ENCODE results near the gene WFDC1. TPM values are rescaled to one million over a fixed set of nuclear protein-coding genes. Genes with fewer than 3 reads are reported as not detected.

WFDC1 gene, protein sequence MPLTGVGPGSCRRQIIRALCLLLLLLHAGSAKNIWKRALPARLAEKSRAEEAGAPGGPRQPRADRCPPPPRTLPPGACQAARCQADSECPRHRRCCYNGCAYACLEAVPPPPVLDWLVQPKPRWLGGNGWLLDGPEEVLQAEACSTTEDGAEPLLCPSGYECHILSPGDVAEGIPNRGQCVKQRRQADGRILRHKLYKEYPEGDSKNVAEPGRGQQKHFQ
- 0.62 TPM for total RNA-seq

DNA sequence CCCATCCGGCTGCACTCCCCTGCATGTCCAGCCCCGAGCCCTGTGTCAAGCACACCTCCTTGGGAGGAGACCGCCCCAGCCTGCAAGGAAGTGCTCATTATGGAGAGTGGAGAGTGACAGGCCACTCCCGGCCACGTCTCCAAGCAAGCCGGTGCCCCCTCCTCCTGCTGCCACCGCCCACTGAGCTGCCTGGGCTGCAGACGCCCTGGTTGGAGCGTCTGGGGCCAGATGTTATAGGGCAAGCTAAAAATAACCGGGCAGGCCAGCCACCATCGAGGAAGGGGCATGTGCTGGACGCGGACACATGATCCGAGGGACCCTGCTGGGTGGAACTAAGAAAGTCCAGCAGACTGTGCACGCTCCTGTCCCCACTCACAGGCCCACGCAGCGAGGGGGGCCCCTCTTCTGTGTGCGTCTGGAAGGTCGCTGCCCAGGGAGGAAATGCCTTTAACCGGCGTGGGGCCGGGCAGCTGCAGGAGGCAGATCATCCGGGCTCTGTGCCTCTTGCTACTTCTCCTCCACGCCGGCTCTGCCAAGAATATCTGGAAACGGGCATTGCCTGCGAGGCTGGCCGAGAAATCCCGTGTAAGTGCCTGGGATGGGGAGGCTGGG, at the start of gene WFDC1:
TSS of gene WFDC1 (plus strand) at position 348 of the 612 bp plus-strand sequence. CDS start at position 442, 94 bp downstream.
- DNase-seq: no peak

DNA sequence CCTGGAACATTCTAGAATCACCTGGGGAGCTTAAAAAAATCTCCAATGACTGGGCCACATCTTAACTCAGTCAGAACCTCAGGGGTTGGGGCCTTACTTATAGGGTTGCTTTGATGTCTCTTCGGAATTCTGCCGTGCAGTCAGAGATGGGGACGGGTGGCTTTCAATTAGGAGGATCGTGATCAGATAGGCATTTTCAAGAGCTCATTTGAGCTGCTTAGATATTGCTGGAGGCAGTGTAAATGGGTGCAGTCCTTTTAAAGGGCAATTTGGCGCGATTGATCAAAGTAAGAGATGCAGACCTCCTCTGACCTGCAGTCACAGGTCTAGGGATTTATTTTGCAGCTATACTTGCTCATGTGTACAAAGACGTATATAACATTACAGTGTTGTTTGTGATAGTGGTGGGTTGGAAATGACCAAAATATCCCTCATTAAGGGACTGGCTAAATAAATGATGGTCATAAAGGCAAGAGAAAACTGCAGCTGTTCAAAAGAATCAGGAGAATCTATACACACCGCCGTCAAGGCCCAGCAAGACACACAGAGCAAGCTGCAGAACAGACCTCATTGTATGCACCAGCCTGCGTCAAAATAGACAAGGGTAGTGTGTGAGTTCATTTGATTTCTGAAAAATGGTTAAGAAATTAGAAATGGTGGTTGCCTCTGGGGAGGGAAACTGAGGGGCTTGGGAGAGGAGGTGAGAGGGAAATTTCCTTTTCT, 48.6 kb upstream of the WFDC1 start:
- DNase-seq: no peak

DNA sequence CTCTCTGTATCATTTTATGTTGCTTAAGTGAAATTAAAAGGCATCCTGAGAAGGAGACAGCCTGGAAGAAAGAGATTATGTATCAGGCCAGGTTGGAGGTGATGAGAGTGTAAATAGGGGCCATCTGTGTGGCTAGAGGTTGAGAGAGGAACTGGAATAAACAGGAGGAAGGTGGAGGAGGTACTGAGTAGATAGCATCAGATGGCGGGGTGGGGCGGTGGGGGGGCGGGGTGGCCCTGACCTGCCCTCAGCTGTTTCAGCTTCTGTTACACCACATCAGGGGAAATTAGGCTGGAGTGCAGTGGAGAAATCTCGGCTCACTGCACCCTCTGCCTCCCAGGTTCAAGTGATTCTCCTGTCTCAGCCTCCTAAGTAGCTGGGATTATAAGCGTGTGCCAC, 48.0 kb upstream of the WFDC1 start:
- no peak for DNase-seq

DNA sequence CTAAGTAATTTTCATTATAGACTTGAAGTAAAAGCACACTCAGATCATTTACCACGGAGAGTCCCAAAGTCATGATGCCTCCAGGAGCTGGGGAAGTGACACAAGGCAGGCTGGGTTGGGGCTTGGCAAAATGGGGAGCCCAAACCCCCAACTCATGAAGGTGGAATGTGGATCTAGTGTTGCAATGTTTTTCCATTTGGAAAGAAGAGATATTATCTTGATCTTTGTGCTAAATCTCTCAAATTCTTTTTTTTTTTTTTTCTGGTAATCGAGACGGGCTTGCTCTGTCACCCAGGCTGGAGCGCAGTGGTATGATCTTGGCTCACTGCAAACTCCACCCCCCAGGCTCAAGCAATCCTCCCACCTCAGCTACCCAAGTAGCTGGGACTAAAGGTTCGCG, 47.3 kb upstream of the WFDC1 start:
- no peak for DNase-seq

DNA sequence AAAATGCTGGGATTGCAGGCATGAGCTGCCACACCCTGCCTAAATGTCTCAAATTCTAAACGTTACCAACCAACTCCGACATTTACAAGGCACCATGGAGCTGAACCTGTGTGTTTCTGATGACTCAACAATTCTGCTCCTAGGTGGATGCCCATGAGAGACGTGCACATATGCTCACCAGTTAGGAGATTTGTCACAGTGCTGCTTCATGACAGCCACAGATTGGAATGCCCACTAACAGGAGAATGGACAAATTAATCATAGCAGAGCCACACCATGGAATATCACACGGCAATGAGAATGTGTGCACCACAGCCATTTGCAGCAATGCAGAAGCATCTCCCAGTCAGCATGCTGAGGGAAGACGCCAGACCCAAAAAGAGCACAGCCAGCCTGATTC, 46.8 kb upstream of the WFDC1 start:
- no peak for DNase-seq

DNA sequence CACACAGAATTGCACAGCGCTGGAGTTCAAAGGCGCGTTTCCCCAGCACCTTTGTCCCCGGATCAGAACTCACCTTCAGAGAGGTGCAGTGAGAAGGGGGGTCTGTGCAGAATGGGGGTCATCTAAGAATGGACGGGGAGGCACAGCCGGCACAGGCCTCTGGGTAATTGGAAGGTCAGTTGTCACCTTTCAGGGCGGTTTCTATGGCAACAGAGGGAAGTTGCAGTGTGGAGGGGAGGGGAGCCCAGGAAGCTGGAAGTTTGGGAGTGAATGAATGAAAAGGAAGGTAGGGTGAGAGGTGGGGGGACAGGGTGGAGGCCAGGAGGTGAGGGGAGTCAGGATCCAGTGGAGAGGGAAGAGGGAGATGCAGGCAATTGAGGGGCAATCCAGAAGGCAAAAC, 42.5 kb upstream of the WFDC1 start:
- DNase-seq: no peak

DNA sequence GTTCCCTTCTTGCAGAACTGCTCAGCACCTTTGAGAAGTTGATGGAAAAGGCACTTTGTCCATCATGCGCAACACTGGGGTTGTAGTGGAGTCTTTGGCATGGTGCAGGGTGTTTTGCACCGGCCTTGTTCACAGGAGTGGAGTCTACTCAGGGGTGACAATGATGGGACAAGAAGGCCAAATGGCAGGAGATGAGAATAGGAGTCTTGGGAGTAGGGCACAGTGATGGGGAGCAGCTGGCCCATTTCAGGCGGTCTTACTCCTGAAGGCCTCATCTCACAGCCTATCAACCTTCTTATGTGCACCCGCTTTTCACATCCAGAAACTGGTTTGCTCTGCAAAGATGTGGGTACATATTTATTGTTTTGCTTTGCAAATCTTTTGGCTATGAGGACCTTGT, 41.5 kb upstream of the WFDC1 start:
- DNase-seq: no peak

DNA sequence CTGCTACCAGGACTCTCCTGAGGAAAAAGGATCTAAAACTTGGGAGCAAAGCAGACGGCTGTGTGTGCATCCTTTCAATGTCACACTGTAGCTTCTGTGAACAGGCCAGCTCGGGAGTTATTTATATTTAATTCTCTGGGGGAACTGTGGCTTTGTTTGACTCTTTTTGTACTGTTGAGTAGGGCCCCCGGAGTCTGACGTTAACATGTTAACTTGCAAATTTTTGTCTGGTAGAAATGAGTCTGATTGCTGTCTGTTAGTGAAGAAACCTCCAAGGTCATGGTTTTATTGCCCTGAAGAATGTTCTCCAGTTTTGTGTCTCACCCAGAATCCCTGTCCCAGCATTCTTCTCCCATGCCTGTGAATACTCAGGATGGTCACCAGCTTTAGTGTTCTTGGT, 40.6 kb upstream of the WFDC1 start:
- DNase-seq: no peak

DNA sequence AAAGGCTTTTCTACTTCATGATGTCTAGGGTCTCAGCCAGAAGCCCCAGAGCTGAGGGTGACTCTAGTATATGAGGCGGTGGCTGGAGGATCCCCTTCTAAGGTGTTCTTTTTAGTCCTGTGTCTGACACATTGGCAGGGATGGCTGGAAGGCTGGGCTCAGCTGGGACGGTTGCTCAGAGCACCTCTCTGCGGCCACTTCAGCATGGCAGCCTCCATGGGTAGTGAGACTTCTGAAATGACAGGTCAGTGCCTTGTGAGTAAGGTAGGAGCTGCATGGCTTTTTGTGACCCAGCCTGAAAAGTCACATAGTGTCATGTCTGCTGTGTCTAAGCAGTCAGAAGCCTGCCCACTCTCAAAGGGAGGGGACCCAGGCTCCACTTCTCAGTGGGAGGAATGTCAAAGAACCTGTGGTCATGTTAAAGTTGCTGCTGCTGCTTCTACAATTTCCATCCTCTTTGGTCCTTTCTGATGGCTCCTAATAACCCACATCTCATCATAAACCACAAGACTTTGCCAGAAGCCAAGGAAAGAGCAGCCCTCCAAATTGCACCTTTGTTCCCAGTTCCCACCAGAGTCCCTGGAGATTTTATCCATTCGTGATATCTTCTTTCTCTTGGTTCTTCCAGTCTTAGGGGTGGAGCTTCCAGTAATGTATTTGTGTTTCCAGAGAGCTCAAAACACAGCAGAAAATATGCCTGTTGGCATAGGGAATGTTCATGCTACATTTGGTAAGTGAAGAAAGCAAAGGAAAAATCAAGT, 39.4 kb upstream of the WFDC1 start:
- no peak for DNase-seq

DNA sequence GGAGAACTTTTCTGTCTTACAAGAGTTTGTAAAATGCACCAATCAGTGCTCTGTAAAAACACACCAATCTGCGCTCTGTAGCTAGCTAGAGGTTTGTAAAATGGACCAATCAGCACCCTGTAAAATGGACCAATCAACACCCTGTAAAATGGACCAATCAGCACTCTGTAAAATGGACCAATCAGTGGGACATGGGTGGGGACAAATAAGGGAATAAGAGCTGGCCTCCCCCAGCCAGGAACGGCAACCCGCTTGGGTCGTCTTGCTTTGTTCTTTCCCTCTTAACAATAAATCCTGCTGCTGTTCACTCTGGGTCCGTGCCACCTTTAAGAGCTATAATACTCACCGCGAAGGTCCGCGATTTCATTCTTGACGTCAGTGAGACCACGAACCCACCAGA, 36.4 kb upstream of the WFDC1 start:
- DNase-seq: no peak

DNA sequence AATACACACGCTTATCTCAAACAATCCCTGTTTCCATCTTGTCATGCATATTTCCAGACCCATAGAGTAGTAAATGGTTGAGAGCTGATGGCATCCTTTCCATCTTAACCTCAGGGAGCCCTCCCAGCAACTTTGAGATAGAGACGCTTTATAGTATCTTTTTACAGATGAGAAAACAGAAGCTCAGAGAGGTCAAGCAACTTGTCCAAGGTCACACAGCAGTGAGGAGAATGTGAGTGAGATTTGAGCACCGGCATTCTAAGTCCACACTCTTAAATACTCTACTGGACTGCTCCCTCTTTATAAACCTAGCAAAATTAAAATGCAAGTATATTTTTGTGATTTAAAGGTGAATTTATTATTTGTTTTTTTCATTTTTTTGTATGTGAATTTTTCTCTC, 35.0 kb upstream of the WFDC1 start:
- DNase-seq: no peak

DNA sequence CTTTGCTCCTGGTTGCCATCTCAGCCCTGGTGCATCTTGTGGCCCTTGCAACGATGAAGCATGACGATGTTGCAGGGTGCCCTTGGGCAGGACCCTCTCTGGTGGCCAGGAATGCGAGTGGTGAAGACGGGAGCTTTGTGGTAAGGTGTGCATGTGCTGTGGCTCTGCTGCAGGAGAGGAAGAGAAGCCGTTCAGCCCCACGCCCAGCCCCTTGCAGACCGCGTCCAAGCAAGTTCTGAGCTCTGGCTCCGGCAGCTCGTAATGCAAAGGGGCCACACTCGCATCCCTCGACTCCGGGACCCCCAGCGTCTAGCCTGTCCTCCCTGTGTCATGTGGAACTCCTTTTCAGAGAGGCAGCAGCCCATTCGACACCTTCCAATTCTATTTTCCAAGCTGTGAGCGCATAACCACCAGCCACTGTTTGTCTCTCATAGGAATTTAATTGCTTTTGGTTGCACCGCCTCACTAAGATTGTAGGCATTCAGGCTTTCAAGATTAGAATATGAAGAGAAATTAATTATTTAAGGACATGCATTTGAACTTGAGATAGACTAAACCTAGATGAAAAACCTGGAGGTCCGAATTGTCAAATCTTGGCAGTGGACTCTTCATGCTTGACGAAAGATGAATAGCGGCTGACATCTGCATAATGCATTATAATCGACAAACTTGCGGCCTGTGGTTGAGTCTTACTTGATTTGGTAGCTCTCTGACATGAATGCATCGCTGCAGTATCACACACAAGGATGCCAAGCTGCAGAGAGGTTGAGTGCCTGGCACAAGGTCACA, 33.7 kb upstream of the WFDC1 start:
- no peak for DNase-seq

DNA sequence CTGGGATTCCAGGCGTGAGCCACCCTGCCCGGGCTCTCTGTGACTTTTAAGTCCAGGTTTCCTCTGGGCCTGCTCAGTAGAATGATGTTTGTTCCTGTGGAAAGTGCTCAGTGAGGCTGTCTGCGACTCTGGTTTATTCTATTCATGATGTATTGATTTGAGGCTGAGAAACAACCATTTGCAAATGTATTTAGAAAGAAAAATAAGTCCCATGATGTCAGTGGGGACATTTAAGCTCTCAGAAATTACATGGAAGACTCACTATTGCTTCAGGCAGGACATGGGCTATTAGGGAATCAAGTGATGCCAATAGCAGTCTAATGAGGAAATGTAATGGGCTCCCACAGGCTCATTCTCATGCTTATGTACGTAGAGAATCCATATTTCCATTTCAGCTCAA, 32.6 kb upstream of the WFDC1 start:
- DNase-seq: no peak

DNA sequence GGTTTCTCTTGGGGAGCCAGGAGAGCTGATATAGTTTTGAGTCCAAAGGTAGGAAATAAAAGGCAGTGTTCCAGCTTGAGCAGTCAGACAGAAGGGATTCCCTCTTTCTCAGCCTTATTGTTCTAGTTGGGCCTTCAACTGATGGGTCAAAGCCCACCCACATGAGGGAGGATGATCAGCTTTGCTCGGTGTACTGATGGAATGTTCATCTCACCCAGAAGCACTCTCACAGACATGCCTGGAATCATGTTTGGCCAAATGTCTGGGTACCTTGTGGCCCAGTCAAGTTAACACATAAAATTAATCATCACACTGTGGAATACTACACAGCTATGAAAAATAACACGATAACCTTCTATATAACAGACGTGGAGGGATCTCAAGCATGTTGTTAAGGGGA, 31.7 kb upstream of the WFDC1 start:
- DNase-seq: no peak

DNA sequence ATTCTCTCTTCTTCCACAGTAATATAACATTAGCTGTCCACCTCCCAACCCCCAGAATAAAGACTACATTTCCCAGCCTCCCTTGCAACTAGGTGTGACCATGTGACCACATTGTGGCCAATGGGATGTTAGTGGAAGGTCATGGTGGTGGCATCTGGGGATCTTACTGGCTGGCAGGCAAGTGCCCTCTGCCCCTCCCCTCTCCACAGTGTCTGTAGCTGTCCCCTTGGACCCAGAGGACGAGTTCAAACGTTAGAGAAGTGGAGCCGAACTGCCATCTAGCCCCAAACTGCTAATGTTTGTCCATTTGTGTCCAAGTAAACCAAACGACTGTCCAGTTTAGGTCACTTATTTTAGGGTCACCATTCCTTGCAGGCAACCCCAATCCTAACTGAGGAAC, 28.2 kb upstream of the WFDC1 start:
- peak; percentile 48 for DNase-seq

DNA sequence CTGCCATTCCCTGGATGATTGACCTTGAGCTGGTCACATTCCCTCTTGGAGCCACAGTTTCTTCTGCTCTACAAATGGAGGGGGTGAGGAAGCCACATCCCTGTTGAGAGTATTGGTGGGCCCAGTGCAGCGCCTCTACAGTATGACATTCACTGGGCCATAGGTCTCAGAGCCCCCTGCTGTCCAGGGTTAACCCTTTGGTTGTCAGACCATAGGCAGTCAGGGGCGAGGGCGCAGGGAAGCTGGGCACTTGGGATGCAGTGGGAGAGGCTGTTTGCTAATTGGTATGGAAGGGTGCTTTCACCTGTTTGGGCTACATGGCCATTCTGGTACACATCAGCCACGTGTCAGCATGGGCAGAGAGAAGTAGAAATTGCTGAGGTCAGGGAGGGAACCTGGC, 27.3 kb upstream of the WFDC1 start:
- no peak for DNase-seq

DNA sequence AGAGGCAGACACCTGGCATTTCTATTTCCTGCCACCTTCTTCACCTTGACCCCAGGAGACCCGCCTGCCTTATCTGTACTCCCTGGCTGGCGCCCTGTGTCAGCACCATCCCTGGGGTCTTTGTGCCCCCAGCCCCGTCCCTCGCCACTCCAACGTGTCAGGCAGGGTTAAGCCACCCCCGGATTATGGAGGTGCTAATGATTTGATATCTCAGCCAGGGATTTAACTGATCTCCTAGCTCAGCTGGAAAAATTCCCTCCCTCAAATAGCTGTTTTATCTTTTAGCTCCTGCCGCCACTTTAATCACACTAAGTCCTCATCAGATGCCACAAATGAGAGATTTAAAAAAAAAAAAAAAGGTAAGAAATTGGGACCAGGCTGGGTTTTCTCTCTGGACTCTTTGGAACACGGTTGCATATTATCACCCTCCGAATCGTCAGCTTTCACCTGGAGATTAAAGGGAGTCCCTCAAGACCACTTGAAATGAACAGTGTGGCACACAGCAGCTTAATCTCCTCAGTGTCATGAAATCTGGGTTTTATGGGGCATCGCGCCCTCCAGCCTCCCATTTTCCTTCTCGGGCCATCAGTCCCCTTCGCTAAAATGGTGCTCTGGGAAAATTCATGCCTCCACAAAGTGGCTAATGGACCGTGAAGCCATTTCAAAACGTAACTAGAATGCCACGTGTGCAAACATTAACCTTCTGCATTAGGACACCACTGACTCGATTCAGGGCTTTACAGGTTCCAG, 26.2 kb upstream of the WFDC1 start:
- DNase-seq: no peak

DNA sequence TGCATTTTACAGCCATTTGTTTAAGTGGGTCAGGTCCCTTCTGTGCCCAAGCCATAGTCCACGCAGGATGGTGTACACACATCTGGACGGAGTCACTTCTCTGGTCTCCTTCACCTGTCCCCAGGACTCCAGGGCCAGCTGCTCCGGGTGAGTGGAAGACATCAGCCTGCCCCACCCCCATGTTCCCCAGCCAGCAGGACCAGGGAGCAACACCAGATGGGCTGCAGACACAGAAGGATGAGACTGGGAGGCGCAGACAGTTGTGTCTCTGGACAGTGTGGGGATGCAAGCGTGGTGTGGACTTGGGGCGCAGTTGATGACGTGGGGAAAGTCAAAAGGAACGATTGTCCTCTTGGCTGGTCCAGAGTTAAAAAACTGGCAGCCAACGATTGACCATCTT, 24.6 kb upstream of the WFDC1 start:
- DNase-seq: no peak

DNA sequence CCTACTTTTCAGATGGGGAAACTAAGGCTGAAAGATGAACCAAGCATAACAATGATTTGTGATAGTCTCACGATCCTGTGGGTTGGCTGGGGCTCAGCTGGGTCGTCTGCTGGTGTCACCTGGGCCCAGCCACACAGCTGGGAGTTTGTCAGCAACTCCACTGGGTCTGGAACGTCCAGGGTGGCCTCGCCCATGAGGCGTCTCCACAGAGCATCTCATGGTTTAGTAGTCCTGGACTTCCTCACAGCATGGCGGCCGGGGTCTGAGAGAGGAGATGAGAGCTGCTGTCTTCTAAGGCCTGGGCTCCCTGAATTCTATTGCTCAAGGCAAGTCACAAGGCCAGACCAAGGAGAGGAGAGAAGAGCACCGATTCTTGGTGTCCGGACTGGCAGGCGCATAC, 24.1 kb upstream of the WFDC1 start:
- no peak for DNase-seq

DNA sequence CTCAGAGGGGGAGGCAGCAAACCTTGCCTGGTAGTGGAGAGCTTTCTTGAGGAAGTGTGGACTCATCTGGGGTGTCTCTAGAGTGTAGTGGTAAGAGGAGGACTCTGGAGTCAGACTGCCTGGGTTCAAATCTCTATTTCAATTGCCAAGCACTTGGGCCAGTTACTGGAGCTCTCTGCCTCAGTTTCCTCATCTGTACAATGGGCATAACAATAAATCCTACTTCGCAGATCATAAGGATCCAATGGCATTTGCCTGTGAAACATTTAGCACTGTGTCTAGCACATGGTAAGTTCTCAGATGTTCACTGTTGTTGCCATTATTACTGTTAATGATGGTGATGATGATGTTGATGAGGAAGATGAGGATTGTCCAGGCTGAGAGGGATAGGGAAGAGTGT, 23.6 kb upstream of the WFDC1 start:
- no peak for DNase-seq

DNA sequence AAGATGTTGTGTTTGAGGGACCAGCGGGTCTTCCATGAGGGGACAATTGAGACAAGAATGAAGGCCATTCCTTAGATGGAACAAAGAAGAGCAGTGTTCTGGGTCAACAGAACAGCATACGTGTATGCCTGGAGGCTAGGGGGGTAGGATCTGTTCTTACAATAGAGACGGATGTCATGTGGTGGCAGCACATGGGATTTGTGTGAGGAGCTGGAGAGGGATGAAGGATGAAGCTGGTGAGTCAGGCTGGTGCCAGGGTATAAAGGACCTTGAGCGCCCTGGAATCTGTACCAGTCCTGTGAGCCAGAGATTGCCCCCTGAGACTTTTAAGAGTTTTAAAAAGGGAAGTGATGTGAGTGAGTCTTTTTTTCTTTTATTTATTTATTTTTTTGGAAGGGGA, 22.8 kb upstream of the WFDC1 start:
- DNase-seq: no peak
